SIG-M5 treated with dmso at 0.1 percent for 504 hours (cell line): ENCODE results near the gene SLC49A3.

Experiments used
- DNase-seq: peaks from one replicate; lab custom pipeline; 2025; ENCODE audit not compliant: unreplicated experiment; lab: John Stamatoyannopoulos, UW

The SLC49A3 gene

GRCh38 chr4:666822-667544 lies 22.0 kb downstream of the SLC49A3 start:
- DNase-seq = no peak

- no peak for DNase-seq
Measured at GRCh38 chr4:666436-666810, 22.5 kb downstream of the SLC49A3 start.

- no peak for DNase-seq
Measured at GRCh38 chr4:665751-666435, 23.1 kb downstream of the SLC49A3 start.

- DNase-seq = no peak
Measured at GRCh38 chr4:665381-665750, 23.6 kb downstream of the SLC49A3 start.

GRCh38 chr4:664713-665231 lies 24.2 kb downstream of the SLC49A3 start:
- DNase-seq = no peak

- peak; percentile 47 for DNase-seq
Measured at GRCh38 chr4:663438-664428, 25.2 kb downstream of the SLC49A3 start.

GRCh38 chr4:663046-663437 lies 25.9 kb downstream of the SLC49A3 start:
- DNase-seq = no peak

GRCh38 chr4:661881-662761 lies 26.8 kb downstream of the SLC49A3 start:
- DNase-seq = no peak

GRCh38 chr4:661231-661630 lies 27.7 kb downstream of the SLC49A3 start:
- DNase-seq = no peak

GRCh38 chr4:660401-660800 lies 28.6 kb downstream of the SLC49A3 start:
- no peak for DNase-seq

- no peak for DNase-seq
Measured at GRCh38 chr4:659851-660250, 29.1 kb downstream of the SLC49A3 start.

- DNase-seq = no peak
Measured at GRCh38 chr4:658681-659667, 30.0 kb downstream of the SLC49A3 start.

GRCh38 chr4:657834-658667 lies 30.9 kb downstream of the SLC49A3 start:
- no peak for DNase-seq

GRCh38 chr4:657338-657833 lies 31.6 kb downstream of the SLC49A3 start:
- DNase-seq = no peak

- no peak for DNase-seq
Measured at GRCh38 chr4:656436-657337, 32.3 kb downstream of the SLC49A3 start.

- DNase-seq = no peak
Measured at GRCh38 chr4:655464-656151, 33.3 kb downstream of the SLC49A3 start.
